ENCODE results near the gene FAS.

- TF ChIP-seq CTCF (IDR thresholded peaks at IDR 0.05) (no peak), POLR2A (IDR thresholded peaks at IDR 0.05) (no peak)
Measured at GRCh38 chr10:89025453-89025852, 34.9 kb downstream of the FAS start.
